HepG2 (cell line): ENCODE data around the gene CD6. TPM values are rescaled to one million over a fixed set of nuclear protein-coding genes. Genes with fewer than 3 reads are reported as not detected.

Experiments
- ATAC-seq: fragments of 200-7000 bp; cut with Tn5 transposase; 3 replicates; pipeline ENCODE4 v1.9.1; 2020; ENCODE audit warnings: mild to moderate bottlenecking, moderate library complexity
- BruUV-seq: library from RNA; stranded (reverse); fragments of 400-500 nt; replicated peaks from 2 replicates; lab custom pipeline; 2021; lab: Mats Ljungman, UMichigan
- CTCF ChIA-PET: fragments of 300-600 bp; formaldehyde crosslinking; extraction: SDS; loops from one replicate; lab custom pipeline; 2021; ENCODE audit warnings: low total read pairs, inconsistent platforms, low intra/inter-chr PET ratio; lab: Yijun Ruan, JAX
- POLR2A ChIA-PET: fragments of 350-600 bp; sonication (Branson Sonifier 250); formaldehyde crosslinking; loops from one replicate; lab custom pipeline; 2020; ENCODE audit warnings: antibody characterized with exemption, inconsistent platforms; lab: Yijun Ruan, JAX
- DNase-seq: peaks from one replicate; pipeline ENCODE4 v3.0.0-alpha.2; 2015; ENCODE audit warnings: low spot score
- FAIRE-seq: peaks from 3 replicates; lab custom pipeline; 2011; peaks lifted over from hg19 to GRCh38; lab: Jason Lieb, UNC
- H2AFZ ChIP-seq: one replicate; pipeline ENCODE4 v1.6.1; 2011; ENCODE audit warnings: low read length, inconsistent platforms
- H3K27ac ChIP-seq: fragments of 300-600 bp; 3 replicates; pipeline ENCODE4 v1.8.0; 2011; ENCODE audit warnings: mixed run types, mild to moderate bottlenecking, mixed read lengths, low read length, inconsistent platforms; ENCODE audit not compliant: insufficient read depth; ENCODE audit errors: extremely low read length
- H3K27me3 ChIP-seq, 2 experiments: fragments of 200-600 bp in 1 of 2; 2 replicates in 1 of 2; 3 replicates in 1 of 2; pipeline versions ENCODE4 v1.6.0 to v1.8.0; 2011; ENCODE audit warnings: low read length in 2 of 2, mild to moderate bottlenecking in 2 of 2, moderate library complexity in 2 of 2, inconsistent platforms in 1 of 2; ENCODE audit not compliant: insufficient read depth in 2 of 2, control insufficient read depth in 1 of 2
- H3K36me3 ChIP-seq, 2 experiments: fragments of 200-600 bp in 1 of 2; replicated peaks in 1 of 2; 2 replicates in 1 of 2; 3 replicates in 1 of 2; pipeline versions ENCODE4 v1.5.1 to v1.8.0; 2011; ENCODE audit warnings: low read length in 2 of 2, inconsistent platforms in 1 of 2; ENCODE audit not compliant: insufficient read depth in 2 of 2, control insufficient read depth in 1 of 2
- H3K4me1 ChIP-seq: 2 replicates; pipeline ENCODE4 v1.5.1; 2012; ENCODE audit warnings: low read length, inconsistent platforms; ENCODE audit not compliant: insufficient read depth
- H3K4me2 ChIP-seq: 2 replicates; pipeline ENCODE4 v1.6.0; 2011; ENCODE audit warnings: low read depth, low read length, inconsistent platforms
- H3K4me3 ChIP-seq, 3 experiments: fragments of 200-600 bp in 1 of 3; sonication (generic), shearing (Covaris generic) in 1 of 3; replicated peaks in 1 of 3; 2 replicates each; pipeline ENCODE4 v1.5.1; 2011 to 2016; ENCODE audit warnings: low read length in 3 of 3, inconsistent platforms in 2 of 3, low read depth in 2 of 3, mild to moderate bottlenecking in 2 of 3, control low read depth in 1 of 3, mixed read lengths in 1 of 3; ENCODE audit not compliant: insufficient read depth in 1 of 3
- H3K79me2 ChIP-seq: one replicate; pipeline ENCODE4 v1.6.1; 2011; ENCODE audit warnings: low read length, inconsistent platforms; ENCODE audit not compliant: insufficient read depth
- H3K9ac ChIP-seq: 2 replicates; pipeline ENCODE4 v1.6.0; 2011; ENCODE audit warnings: mild to moderate bottlenecking, low read depth, low read length, inconsistent platforms; ENCODE audit not compliant: insufficient read depth
- H3K9me3 ChIP-seq: 2 replicates; pipeline ENCODE4 v1.5.1; 2012; ENCODE audit warnings: mild to moderate bottlenecking, low read length
- H4K20me1 ChIP-seq: 2 replicates; pipeline ENCODE4 v1.6.0; 2011; ENCODE audit warnings: inconsistent platforms, mild to moderate bottlenecking, low read length, moderate library complexity; ENCODE audit not compliant: insufficient read depth
- CERS6 ChIP-seq: sonication (generic); formaldehyde crosslinking; IDR thresholded peaks from 2 replicates; pipeline ENCODE4 v1.5.0; 2020; ENCODE audit warnings: missing genetic modification reagents
- ETV5 ChIP-seq: IDR thresholded peaks from 2 replicates; pipeline ENCODE4 v1.6.1; 2018; ENCODE audit warnings: missing biosample characterization, missing genetic modification reagents, inconsistent platforms, borderline replicate concordance
- PAF1 ChIP-seq: IDR thresholded peaks from 2 replicates; pipeline ENCODE4 v1.6.1; 2016; ENCODE audit warnings: missing genetic modification reagents, missing compliant biosample characterization
- SMC3 ChIP-seq: IDR thresholded peaks from 2 replicates; pipeline ENCODE4 v1.6.1; 2011; ENCODE audit warnings: low read length, improper control_type of control experiment
- THAP7 ChIP-seq: sonication (generic); formaldehyde crosslinking; IDR thresholded peaks from 2 replicates; pipeline ENCODE4 v1.8.1; 2023; ENCODE audit warnings: mild to moderate bottlenecking, missing genetic modification reagents
- ZNF333 ChIP-seq: sonication (generic); formaldehyde crosslinking; IDR thresholded peaks from 2 replicates; pipeline ENCODE4 v1.4.0; 2020; ENCODE audit warnings: mild to moderate bottlenecking, missing genetic modification reagents, borderline replicate concordance
- ZNF773 ChIP-seq: sonication (generic); formaldehyde crosslinking; IDR thresholded peaks from 2 replicates; pipeline ENCODE4 v1.4.0; 2020; ENCODE audit warnings: missing genetic modification reagents, borderline replicate concordance
- WGBS: methylation state at CpG from one replicate; pipeline ENCODE4 v1.1.6; 2017; ENCODE audit warnings: low lambda C conversion rate; 5-methylcytosine and 5-hydroxymethylcytosine counted together
- in situ Hi-C: cut with HindIII; loops from 2 replicates; pipeline ENCODE4 v1.10.0; 2017; ENCODE audit warnings: low pct_unique_long_range_greater_than_20kb; ENCODE audit not compliant: extremely low pct_ligation_motif_present
- intact Hi-C: fragments of 100-400 bp; cut with micrococcal nuclease; formaldehyde crosslinking; loops from one replicate; pipeline ENCODE4 v1.10.0; 2022; ENCODE audit not compliant: unreplicated experiment
- polyA plus RNA-seq, 8 experiments: library from polyadenylated mRNA; depleted of rRNA in 3 of 8; stranded (reverse) in 7 of 8; unstranded in 1 of 8; fragments of >200 nt; fragmentation: Illumina TruSeq in 4 of 8; extraction: Trizol in 4 of 8; gene quantifications; 2 replicates each; pipeline versions ENCODE4 v1.2.1 to v1.2.3, GENCODE V29; 2011 to 2016; ENCODE audit warnings: low read depth in 4 of 8, missing spikeins in 1 of 8, mixed read lengths in 1 of 8; ENCODE audit not compliant: insufficient read depth in 1 of 8
- total RNA-seq, 5 experiments: library from RNA; depleted of rRNA; stranded (reverse); fragments of >200 nt; fragmentation: Illumina TruSeq; extraction: Trizol; gene quantifications; 2 replicates each; pipeline ENCODE4 v1.2.3, GENCODE V29; 2016; ENCODE audit warnings: low read depth in 1 of 5

CD6 gene
- total and polyA plus RNA-seq, 2 of the 13 experiments (the other 11 are each of a cell fraction or from before 2014, with no cell fraction given): not detected

DNA sequence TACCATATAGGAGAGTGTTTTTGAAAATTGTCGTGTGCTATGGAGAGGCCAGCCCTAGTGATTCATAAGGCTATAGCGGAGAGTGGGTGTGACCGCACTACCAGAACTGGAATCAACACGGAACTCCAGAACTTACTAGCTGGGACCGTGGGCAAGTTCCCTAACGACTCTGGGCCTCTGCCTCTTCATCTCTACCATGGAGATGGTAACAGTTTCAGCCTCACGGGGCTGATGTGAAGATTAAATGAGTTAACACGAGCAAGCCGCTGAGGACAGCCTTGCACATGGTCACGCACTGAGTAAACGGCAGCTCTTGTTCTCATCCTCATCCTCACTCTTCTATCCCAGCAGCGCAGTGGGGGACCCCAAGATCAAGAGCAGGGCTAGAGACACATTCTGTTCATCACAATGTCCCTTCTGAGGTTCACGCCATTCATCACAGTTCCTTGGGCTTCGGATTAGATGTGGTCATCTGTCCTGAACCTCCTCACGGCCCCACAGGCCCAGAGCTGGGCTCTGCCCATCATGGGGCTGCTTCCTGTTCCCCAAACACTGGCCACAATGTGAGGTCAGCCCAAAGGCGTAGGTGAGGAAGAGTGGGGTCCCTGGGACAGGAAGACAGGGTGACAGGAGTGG, 83.6 kb downstream of the CD6 start:
- no peak overlapping the region for H3K4me2 ChIP-seq
- no peaks in the 10 kb centered on the region for H3K79me2 ChIP-seq
- no peak for ATAC-seq
- no TSS peak for BruUV-seq
- no peak overlapping the region for H2AFZ ChIP-seq
- no peaks in the 10 kb centered on the region for H3K9me3 ChIP-seq
- no peaks in the 10 kb centered on the region for H3K36me3 ChIP-seq
- ChIA-PET POLR2A (no interaction called here), CTCF (no interaction called here)
- WGBS: 43% methylated on average over 15 of the region's 16 CpGs
- DNase-seq: no peak
- H3K27me3 ChIP-seq: peaks cover 2 to 62% of the 10 kb centered on the region in 2 experiments
- no peaks in the 10 kb centered on the region for H4K20me1 ChIP-seq
- TF ChIP-seq THAP7 (CRISPR knock-in tag): no peak
- FAIRE-seq: no peak
- no peak overlapping the region for H3K27ac ChIP-seq
- no peak overlapping the region for H3K9ac ChIP-seq
- intact Hi-C loops (no loop called here), in situ Hi-C loops (no loop called here)
- H3K4me3 ChIP-seq: no peak overlapping the region
- H3K4me1 ChIP-seq: no peaks in the 10 kb centered on the region

GRCh38 chr11:61055776-61056175, 84.3 kb downstream of the CD6 start:
- H3K4me2 ChIP-seq: no peak overlapping the region
- FAIRE-seq: no peak
- no peaks in the 10 kb centered on the region for H3K36me3 ChIP-seq
- no peak overlapping the region for H3K4me3 ChIP-seq
- CTCF ChIA-PET: no interaction called here
- H4K20me1 ChIP-seq: no peaks in the 10 kb centered on the region
- TF ChIP-seq PAF1 (CRISPR knock-in tag): no peak
- no peak for TF ChIP-seq ZNF773
- no peak for TF ChIP-seq CERS6 (CRISPR knock-in tag)
- TF ChIP-seq ETV5: no peak
- no peak for TF ChIP-seq ZNF333
- no peak for TF ChIP-seq SMC3
- TF ChIP-seq, all 625 proteins: peak for 0
- no TSS peak for BruUV-seq
- H3K79me2 ChIP-seq: no peaks in the 10 kb centered on the region
- WGBS: 15% methylated on average over 8 of the region's 8 CpGs
- intact Hi-C loops: no loop called here
- H2AFZ ChIP-seq: no peak overlapping the region
- POLR2A ChIA-PET: no interaction called here
- ATAC-seq: no peak
- H3K4me1 ChIP-seq: no peaks in the 10 kb centered on the region
- in situ Hi-C loops: no loop called here
- peaks cover 2 to 60% of the 10 kb centered on the region in 2 experiments for H3K27me3 ChIP-seq
- H3K9ac ChIP-seq: no peak overlapping the region
- H3K9me3 ChIP-seq: no peaks in the 10 kb centered on the region
- no peak overlapping the region for H3K27ac ChIP-seq
- DNase-seq: no peak
